Keratinocyte (primary cell): ENCODE data around the gene PNP. TPM values are rescaled to one million over a fixed set of nuclear protein-coding genes. Genes with fewer than 3 reads are reported as not detected.

Experiments
- DNase-seq: peaks from one replicate; pipeline ENCODE4 v3.0.0-alpha.2; 2011; ENCODE audit warnings: low read depth, missing footprints, low spot score
- FAIRE-seq: peaks from 2 replicates; lab custom pipeline; 2011; peaks lifted over from hg19 to GRCh38; lab: Jason Lieb, UNC
- H2AFZ ChIP-seq: 2 replicates; pipeline ENCODE4 v1.6.0; 2012; ENCODE audit warnings: low read length, control low read depth, inconsistent platforms; ENCODE audit not compliant: control insufficient read depth
- H3K27ac ChIP-seq: 2 replicates; pipeline ENCODE4 v1.5.1; 2011; ENCODE audit warnings: low read length; ENCODE audit not compliant: control insufficient read depth, insufficient read depth
- H3K27me3 ChIP-seq: 3 replicates; pipeline ENCODE4 v1.6.0; 2011; ENCODE audit warnings: low read length; ENCODE audit not compliant: control insufficient read depth, insufficient read depth; ENCODE audit errors: extremely low read depth
- H3K36me3 ChIP-seq, 2 experiments: 2 replicates in 1 of 2; 3 replicates in 1 of 2; pipeline ENCODE4 v1.5.1; 2011; ENCODE audit warnings: low read length in 2 of 2, mild to moderate bottlenecking in 1 of 2; ENCODE audit not compliant: control insufficient read depth in 2 of 2, insufficient read depth in 2 of 2; ENCODE audit errors: extremely low read depth in 1 of 2
- H3K4me1 ChIP-seq: 3 replicates; pipeline ENCODE4 v1.5.1; 2011; ENCODE audit warnings: low read length; ENCODE audit not compliant: control insufficient read depth, insufficient read depth; ENCODE audit errors: extremely low read depth
- H3K4me2 ChIP-seq: 3 replicates; pipeline ENCODE4 v1.6.0; 2011; ENCODE audit warnings: low read depth, low read length; ENCODE audit not compliant: control insufficient read depth, insufficient read depth; ENCODE audit errors: extremely low read depth
- H3K4me3 ChIP-seq, 3 experiments: fragments of 200-600 bp in 1 of 3; sonication (generic) in 1 of 3; 2 replicates in 2 of 3; 3 replicates in 1 of 3; pipeline ENCODE4 v1.5.1; 2011 to 2016; ENCODE audit warnings: low read length in 3 of 3, mild to moderate bottlenecking in 3 of 3, control low read depth in 2 of 3, inconsistent platforms in 1 of 3, low read depth in 1 of 3, mixed read lengths in 1 of 3, mixed run types in 1 of 3, moderate library complexity in 1 of 3; ENCODE audit not compliant: control insufficient read depth in 2 of 3, insufficient read depth in 2 of 3; ENCODE audit errors: extremely low read depth in 1 of 3
- H3K79me2 ChIP-seq: 2 replicates; pipeline ENCODE4 v1.6.0; 2012; ENCODE audit warnings: low read length; ENCODE audit not compliant: control insufficient read depth, insufficient read depth
- H3K9ac ChIP-seq: 3 replicates; pipeline ENCODE4 v1.6.0; 2011; ENCODE audit warnings: low read length; ENCODE audit not compliant: control insufficient read depth, insufficient read depth; ENCODE audit errors: extremely low read depth
- H3K9me1 ChIP-seq: 3 replicates; pipeline ENCODE4 v1.6.0; 2011; ENCODE audit warnings: low read length; ENCODE audit not compliant: control insufficient read depth, insufficient read depth; ENCODE audit errors: extremely low read depth
- H3K9me3 ChIP-seq: 2 replicates; pipeline ENCODE4 v1.5.1; 2012; ENCODE audit warnings: low read depth, low read length; ENCODE audit not compliant: control insufficient read depth
- H4K20me1 ChIP-seq: 3 replicates; pipeline ENCODE4 v1.6.0; 2011; ENCODE audit warnings: low read length; ENCODE audit not compliant: control insufficient read depth, insufficient read depth; ENCODE audit errors: extremely low read depth
- EZH2 ChIP-seq: IDR thresholded peaks from one replicate; pipeline ENCODE4 v1.6.1; 2012; ENCODE audit warnings: inconsistent platforms, mild to moderate bottlenecking, low read length, moderate library complexity
- dilution Hi-C: fragments of 300-500 bp; cut with MboI; formaldehyde crosslinking; loops from one replicate; pipeline ENCODE4 v1.7.0; 2020; ENCODE audit warnings: low sequenced_read_pairs; ENCODE audit not compliant: extremely low pct_ligation_motif_present
- polyA plus RNA-seq, 5 experiments: library from polyadenylated mRNA; depleted of rRNA in 3 of 5; stranded (reverse) in 3 of 5; stranded (forward) in 1 of 5; unstranded in 1 of 5; fragments of >200 nt; gene quantifications; 1 replicate in 1 of 5; 2 replicates in 3 of 5; 3 replicates in 1 of 5; pipeline versions ENCODE4 v1.2.1 to v1.2.3, GENCODE V29; 2011 to 2012; ENCODE audit warnings: missing spikeins in 2 of 5, low read depth in 1 of 5, low replicate concordance in 1 of 5
- TF ChIP-seq, protein P1 (sequence below), 3 experiments: IDR thresholded peaks in 1 of 3; conservative IDR thresholded peaks in 1 of 3; optimal IDR thresholded peaks in 1 of 3; 2 replicates in 2 of 3; 3 replicates in 1 of 3; pipeline versions ENCODE3 to v1.5.1; 2011; ENCODE audit warnings: low read length in 3 of 3, mild to moderate bottlenecking in 3 of 3, moderate library complexity in 2 of 3, control low read depth in 1 of 3, inconsistent platforms in 1 of 3; ENCODE audit not compliant: insufficient read depth in 2 of 3; ENCODE audit errors: extremely low read depth in 1 of 3

PNP gene
- polyA plus RNA-seq, 1 donor (not counting 4 experiments of a cell fraction or from before 2014, with no cell fraction given): 325 TPM

DNA sequence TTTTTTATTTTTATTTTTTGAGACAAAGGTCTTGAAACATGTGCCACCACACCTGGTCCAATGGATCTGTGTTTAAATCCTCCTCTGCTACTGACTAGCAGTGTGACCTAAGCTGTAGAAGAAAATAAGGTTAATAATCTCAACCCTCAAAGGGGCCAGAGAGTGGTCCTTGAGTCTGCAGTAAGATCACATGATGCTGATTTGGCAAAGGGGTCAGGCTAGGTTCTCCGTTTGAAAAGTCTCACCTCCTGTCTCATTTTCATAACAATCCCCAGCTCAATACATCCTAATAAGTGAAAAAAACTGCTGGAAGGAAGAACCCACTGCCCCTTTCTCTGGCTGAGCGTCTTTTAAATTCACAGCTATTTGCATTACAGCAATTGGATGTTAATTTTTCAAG lies 47.9 kb upstream of the PNP start:
- no peak overlapping the region for H3K27ac ChIP-seq
- no peak overlapping the region for H3K9ac ChIP-seq
- H3K9me3 ChIP-seq: no peaks in the 10 kb centered on the region
- DNase-seq (no peak), FAIRE-seq (no peak)
- dilution Hi-C loops: no loop called here
- TF ChIP-seq EZH2: no peak
- TF ChIP-seq, protein P1, sequence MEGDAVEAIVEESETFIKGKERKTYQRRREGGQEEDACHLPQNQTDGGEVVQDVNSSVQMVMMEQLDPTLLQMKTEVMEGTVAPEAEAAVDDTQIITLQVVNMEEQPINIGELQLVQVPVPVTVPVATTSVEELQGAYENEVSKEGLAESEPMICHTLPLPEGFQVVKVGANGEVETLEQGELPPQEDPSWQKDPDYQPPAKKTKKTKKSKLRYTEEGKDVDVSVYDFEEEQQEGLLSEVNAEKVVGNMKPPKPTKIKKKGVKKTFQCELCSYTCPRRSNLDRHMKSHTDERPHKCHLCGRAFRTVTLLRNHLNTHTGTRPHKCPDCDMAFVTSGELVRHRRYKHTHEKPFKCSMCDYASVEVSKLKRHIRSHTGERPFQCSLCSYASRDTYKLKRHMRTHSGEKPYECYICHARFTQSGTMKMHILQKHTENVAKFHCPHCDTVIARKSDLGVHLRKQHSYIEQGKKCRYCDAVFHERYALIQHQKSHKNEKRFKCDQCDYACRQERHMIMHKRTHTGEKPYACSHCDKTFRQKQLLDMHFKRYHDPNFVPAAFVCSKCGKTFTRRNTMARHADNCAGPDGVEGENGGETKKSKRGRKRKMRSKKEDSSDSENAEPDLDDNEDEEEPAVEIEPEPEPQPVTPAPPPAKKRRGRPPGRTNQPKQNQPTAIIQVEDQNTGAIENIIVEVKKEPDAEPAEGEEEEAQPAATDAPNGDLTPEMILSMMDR (optimal IDR thresholded peaks at IDR 0.05 in 1 of 3, IDR thresholded peaks at IDR 0.05 in 1 of 3, conservative IDR thresholded peaks at IDR 0.05 in 1 of 3; ENCODE audit: extremely low read depth in 1 of 3, insufficient read depth in 2 of 3, low read length in 3 of 3): no peak
- H3K36me3 ChIP-seq: no peaks in the 10 kb centered on the region
- no peaks in the 10 kb centered on the region for H3K27me3 ChIP-seq
- no peak overlapping the region for H3K4me2 ChIP-seq
- no peaks in the 10 kb centered on the region for H3K9me1 ChIP-seq
- no peaks in the 10 kb centered on the region for H4K20me1 ChIP-seq
- no peak overlapping the region for H2AFZ ChIP-seq
- H3K4me3 ChIP-seq: no peak overlapping the region
- no peaks in the 10 kb centered on the region for H3K4me1 ChIP-seq
- H3K79me2 ChIP-seq: no peaks in the 10 kb centered on the region

DNA sequence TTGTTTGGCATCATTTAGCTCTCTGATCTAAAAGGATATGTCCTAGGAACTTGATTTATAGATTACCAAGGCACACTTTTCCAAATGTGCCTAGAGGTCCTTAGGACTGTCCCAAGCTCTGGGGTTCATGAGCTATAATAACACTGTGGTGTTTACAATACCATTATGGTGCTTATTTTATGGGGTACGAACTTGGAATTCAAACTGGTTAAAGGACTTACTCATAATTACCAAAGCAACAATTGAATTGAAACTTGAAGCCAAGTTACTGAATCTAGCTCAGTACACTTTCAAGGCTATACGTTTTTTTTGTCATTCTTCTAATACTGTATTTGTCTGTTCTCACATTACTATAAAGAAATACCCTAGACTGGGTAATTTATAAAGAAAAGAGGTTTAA lies 46.3 kb upstream of the PNP start:
- H3K79me2 ChIP-seq: no peaks in the 10 kb centered on the region
- FAIRE-seq (no peak), DNase-seq (no peak)
- H3K4me3 ChIP-seq: no peak overlapping the region
- TF ChIP-seq, protein P1 (optimal IDR thresholded peaks at IDR 0.05 in 1 of 3, IDR thresholded peaks at IDR 0.05 in 1 of 3, conservative IDR thresholded peaks at IDR 0.05 in 1 of 3; ENCODE audit: extremely low read depth in 1 of 3, insufficient read depth in 2 of 3, low read length in 3 of 3): no peak
- TF ChIP-seq EZH2: no peak
- no peaks in the 10 kb centered on the region for H3K36me3 ChIP-seq
- dilution Hi-C loops: no loop called here
- no peak overlapping the region for H3K27ac ChIP-seq
- no peaks in the 10 kb centered on the region for H3K27me3 ChIP-seq
- H2AFZ ChIP-seq: no peak overlapping the region
- H3K4me1 ChIP-seq: peaks cover 7% of the 10 kb centered on the region
- no peak overlapping the region for H3K9ac ChIP-seq
- H3K9me3 ChIP-seq: no peaks in the 10 kb centered on the region
- H4K20me1 ChIP-seq: no peaks in the 10 kb centered on the region
- H3K4me2 ChIP-seq: no peak overlapping the region
- H3K9me1 ChIP-seq: no peaks in the 10 kb centered on the region
